Keratinocyte (primary cell): ENCODE results near the gene ZNF423. TPM values are rescaled to one million over a fixed set of nuclear protein-coding genes. Genes with fewer than 3 reads are reported as not detected.

Source experiments
- DNase-seq: peaks from one replicate; pipeline ENCODE4 v3.0.0-alpha.2; 2011; ENCODE audit warnings: low read depth, missing footprints, low spot score
- FAIRE-seq: peaks from 2 replicates; lab custom pipeline; 2011; peaks lifted over from hg19 to GRCh38; lab: Jason Lieb, UNC
- H2AFZ ChIP-seq: 2 replicates; pipeline ENCODE4 v1.6.0; 2012; ENCODE audit warnings: low read length, control low read depth, inconsistent platforms; ENCODE audit not compliant: control insufficient read depth
- H3K27ac ChIP-seq: 2 replicates; pipeline ENCODE4 v1.5.1; 2011; ENCODE audit warnings: low read length; ENCODE audit not compliant: control insufficient read depth, insufficient read depth
- H3K27me3 ChIP-seq: 3 replicates; pipeline ENCODE4 v1.6.0; 2011; ENCODE audit warnings: low read length; ENCODE audit not compliant: control insufficient read depth, insufficient read depth; ENCODE audit errors: extremely low read depth
- H3K36me3 ChIP-seq, 2 experiments: 2 replicates in 1 of 2; 3 replicates in 1 of 2; pipeline ENCODE4 v1.5.1; 2011; ENCODE audit warnings: low read length in 2 of 2, mild to moderate bottlenecking in 1 of 2; ENCODE audit not compliant: control insufficient read depth in 2 of 2, insufficient read depth in 2 of 2; ENCODE audit errors: extremely low read depth in 1 of 2
- H3K4me1 ChIP-seq: 3 replicates; pipeline ENCODE4 v1.5.1; 2011; ENCODE audit warnings: low read length; ENCODE audit not compliant: control insufficient read depth, insufficient read depth; ENCODE audit errors: extremely low read depth
- H3K4me2 ChIP-seq: 3 replicates; pipeline ENCODE4 v1.6.0; 2011; ENCODE audit warnings: low read depth, low read length; ENCODE audit not compliant: control insufficient read depth, insufficient read depth; ENCODE audit errors: extremely low read depth
- H3K4me3 ChIP-seq, 3 experiments: fragments of 200-600 bp in 1 of 3; sonication (generic) in 1 of 3; 2 replicates in 2 of 3; 3 replicates in 1 of 3; pipeline ENCODE4 v1.5.1; 2011 to 2016; ENCODE audit warnings: low read length in 3 of 3, mild to moderate bottlenecking in 3 of 3, control low read depth in 2 of 3, inconsistent platforms in 1 of 3, low read depth in 1 of 3, mixed read lengths in 1 of 3, mixed run types in 1 of 3, moderate library complexity in 1 of 3; ENCODE audit not compliant: control insufficient read depth in 2 of 3, insufficient read depth in 2 of 3; ENCODE audit errors: extremely low read depth in 1 of 3
- H3K79me2 ChIP-seq: 2 replicates; pipeline ENCODE4 v1.6.0; 2012; ENCODE audit warnings: low read length; ENCODE audit not compliant: control insufficient read depth, insufficient read depth
- H3K9ac ChIP-seq: 3 replicates; pipeline ENCODE4 v1.6.0; 2011; ENCODE audit warnings: low read length; ENCODE audit not compliant: control insufficient read depth, insufficient read depth; ENCODE audit errors: extremely low read depth
- H3K9me1 ChIP-seq: 3 replicates; pipeline ENCODE4 v1.6.0; 2011; ENCODE audit warnings: low read length; ENCODE audit not compliant: control insufficient read depth, insufficient read depth; ENCODE audit errors: extremely low read depth
- H3K9me3 ChIP-seq: 2 replicates; pipeline ENCODE4 v1.5.1; 2012; ENCODE audit warnings: low read depth, low read length; ENCODE audit not compliant: control insufficient read depth
- H4K20me1 ChIP-seq: 3 replicates; pipeline ENCODE4 v1.6.0; 2011; ENCODE audit warnings: low read length; ENCODE audit not compliant: control insufficient read depth, insufficient read depth; ENCODE audit errors: extremely low read depth
- EZH2 ChIP-seq: IDR thresholded peaks from one replicate; pipeline ENCODE4 v1.6.1; 2012; ENCODE audit warnings: inconsistent platforms, mild to moderate bottlenecking, low read length, moderate library complexity
- dilution Hi-C: fragments of 300-500 bp; cut with MboI; formaldehyde crosslinking; loops from one replicate; pipeline ENCODE4 v1.7.0; 2020; ENCODE audit warnings: low sequenced_read_pairs; ENCODE audit not compliant: extremely low pct_ligation_motif_present
- polyA plus RNA-seq, 5 experiments: library from polyadenylated mRNA; depleted of rRNA in 3 of 5; stranded (reverse) in 3 of 5; stranded (forward) in 1 of 5; unstranded in 1 of 5; fragments of >200 nt; gene quantifications; 1 replicate in 1 of 5; 2 replicates in 3 of 5; 3 replicates in 1 of 5; pipeline versions ENCODE4 v1.2.1 to v1.2.3, GENCODE V29; 2011 to 2012; ENCODE audit warnings: missing spikeins in 2 of 5, low read depth in 1 of 5, low replicate concordance in 1 of 5
- TF ChIP-seq, protein P1 (sequence below), 3 experiments: IDR thresholded peaks in 1 of 3; conservative IDR thresholded peaks in 1 of 3; optimal IDR thresholded peaks in 1 of 3; 2 replicates in 2 of 3; 3 replicates in 1 of 3; pipeline versions ENCODE3 to v1.5.1; 2011; ENCODE audit warnings: low read length in 3 of 3, mild to moderate bottlenecking in 3 of 3, moderate library complexity in 2 of 3, control low read depth in 1 of 3, inconsistent platforms in 1 of 3; ENCODE audit not compliant: insufficient read depth in 2 of 3; ENCODE audit errors: extremely low read depth in 1 of 3

The ZNF423 gene
- polyA plus RNA-seq, 1 donor (not counting 4 experiments of a cell fraction or from before 2014, with no cell fraction given) = 0.05 TPM

DNA sequence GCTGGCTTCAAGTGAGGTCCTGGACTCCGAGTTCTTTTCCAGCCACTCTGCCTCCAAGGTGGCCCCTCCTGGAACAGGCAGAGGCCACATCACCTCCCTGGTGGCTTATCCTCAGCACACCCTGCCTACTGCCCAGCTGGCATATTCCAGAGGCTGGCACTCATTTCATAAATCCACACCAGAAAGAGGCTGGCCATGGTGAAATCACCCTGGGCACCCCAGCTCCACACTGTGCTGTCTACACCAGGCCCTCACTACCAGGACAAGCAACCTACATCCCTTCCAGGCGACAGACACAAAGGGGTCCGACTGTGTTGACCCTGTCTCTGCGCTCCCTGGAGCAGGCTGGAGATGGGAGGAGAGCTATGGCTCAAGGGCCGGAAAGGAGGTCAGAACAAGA lies 382.1 kb downstream of the ZNF423 start:
- no peak overlapping the region for H2AFZ ChIP-seq
- DNase-seq (no peak), FAIRE-seq (no peak)
- dilution Hi-C loops = no loop called here
- H3K9ac ChIP-seq = no peak overlapping the region
- H3K27me3 ChIP-seq = no peaks in the 10 kb centered on the region
- no peak overlapping the region for H3K4me3 ChIP-seq
- no peaks in the 10 kb centered on the region for H3K9me3 ChIP-seq
- no peak overlapping the region for H3K4me2 ChIP-seq
- no peaks in the 10 kb centered on the region for H3K4me1 ChIP-seq
- no peaks in the 10 kb centered on the region for H3K79me2 ChIP-seq
- TF ChIP-seq EZH2 = no peak
- TF ChIP-seq, protein P1, sequence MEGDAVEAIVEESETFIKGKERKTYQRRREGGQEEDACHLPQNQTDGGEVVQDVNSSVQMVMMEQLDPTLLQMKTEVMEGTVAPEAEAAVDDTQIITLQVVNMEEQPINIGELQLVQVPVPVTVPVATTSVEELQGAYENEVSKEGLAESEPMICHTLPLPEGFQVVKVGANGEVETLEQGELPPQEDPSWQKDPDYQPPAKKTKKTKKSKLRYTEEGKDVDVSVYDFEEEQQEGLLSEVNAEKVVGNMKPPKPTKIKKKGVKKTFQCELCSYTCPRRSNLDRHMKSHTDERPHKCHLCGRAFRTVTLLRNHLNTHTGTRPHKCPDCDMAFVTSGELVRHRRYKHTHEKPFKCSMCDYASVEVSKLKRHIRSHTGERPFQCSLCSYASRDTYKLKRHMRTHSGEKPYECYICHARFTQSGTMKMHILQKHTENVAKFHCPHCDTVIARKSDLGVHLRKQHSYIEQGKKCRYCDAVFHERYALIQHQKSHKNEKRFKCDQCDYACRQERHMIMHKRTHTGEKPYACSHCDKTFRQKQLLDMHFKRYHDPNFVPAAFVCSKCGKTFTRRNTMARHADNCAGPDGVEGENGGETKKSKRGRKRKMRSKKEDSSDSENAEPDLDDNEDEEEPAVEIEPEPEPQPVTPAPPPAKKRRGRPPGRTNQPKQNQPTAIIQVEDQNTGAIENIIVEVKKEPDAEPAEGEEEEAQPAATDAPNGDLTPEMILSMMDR (optimal IDR thresholded peaks at IDR 0.05 in 1 of 3, IDR thresholded peaks at IDR 0.05 in 1 of 3, conservative IDR thresholded peaks at IDR 0.05 in 1 of 3; ENCODE audit: extremely low read depth in 1 of 3, insufficient read depth in 2 of 3, low read length in 3 of 3) = no peak
- no peaks in the 10 kb centered on the region for H3K36me3 ChIP-seq
- H3K9me1 ChIP-seq = no peaks in the 10 kb centered on the region
- no peaks in the 10 kb centered on the region for H4K20me1 ChIP-seq
- H3K27ac ChIP-seq = no peak overlapping the region

DNA sequence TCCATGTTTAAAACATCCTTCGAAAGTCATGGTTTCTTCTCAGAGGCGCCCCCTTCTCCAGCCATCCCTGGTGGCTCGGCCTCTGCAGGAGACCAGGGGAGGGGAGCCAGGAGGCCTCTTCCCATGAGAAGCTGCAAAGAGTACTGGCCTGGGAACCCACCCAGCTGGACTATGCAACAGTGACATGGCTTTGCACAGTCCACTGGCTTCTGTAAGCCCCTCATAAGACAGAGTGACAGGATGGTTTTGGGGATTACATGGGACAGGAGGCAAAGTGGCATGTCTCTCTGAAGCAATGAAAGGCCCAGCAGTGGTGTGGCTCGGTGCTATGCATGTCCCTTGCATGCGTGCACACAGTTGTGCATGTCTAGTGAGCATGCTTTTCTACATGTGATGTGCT lies 382.8 kb downstream of the ZNF423 start:
- H3K27ac ChIP-seq = no peak overlapping the region
- no peaks in the 10 kb centered on the region for H3K27me3 ChIP-seq
- H2AFZ ChIP-seq = no peak overlapping the region
- H3K9me1 ChIP-seq = no peaks in the 10 kb centered on the region
- no peak overlapping the region for H3K4me2 ChIP-seq
- H3K4me1 ChIP-seq = no peaks in the 10 kb centered on the region
- no peak overlapping the region for H3K4me3 ChIP-seq
- H3K36me3 ChIP-seq = no peaks in the 10 kb centered on the region
- no peaks in the 10 kb centered on the region for H3K9me3 ChIP-seq
- no peaks in the 10 kb centered on the region for H4K20me1 ChIP-seq
- no peaks in the 10 kb centered on the region for H3K79me2 ChIP-seq
- H3K9ac ChIP-seq = no peak overlapping the region
- TF ChIP-seq, protein P1 (optimal IDR thresholded peaks at IDR 0.05 in 1 of 3, IDR thresholded peaks at IDR 0.05 in 1 of 3, conservative IDR thresholded peaks at IDR 0.05 in 1 of 3; ENCODE audit: extremely low read depth in 1 of 3, insufficient read depth in 2 of 3, low read length in 3 of 3) = no peak
- TF ChIP-seq EZH2 = no peak
- DNase-seq = no peak
- no peak for FAIRE-seq
- dilution Hi-C loops = no loop called here
